Astrocyte of the cerebellum (primary cell): ENCODE data around the gene SDCCAG8.

Experiments used
- DNase-seq: peaks from one replicate; pipeline ENCODE4 v3.0.0-alpha.2; 2011; ENCODE audit warnings: low read depth
- H3K4me3 ChIP-seq: 2 replicates; pipeline ENCODE4 v1.5.1; 2011; ENCODE audit warnings: mild to moderate bottlenecking, low read depth, low read length, moderate library complexity
- CTCF ChIP-seq: IDR thresholded peaks from 2 replicates; pipeline ENCODE4 v1.5.1; 2012; ENCODE audit warnings: low read length, low read depth, moderate library complexity, mild to moderate bottlenecking; ENCODE audit errors: missing control alignments
- in situ Hi-C: cut with HindIII; loops from 2 replicates; pipeline ENCODE4 v1.10.0; 2017; ENCODE audit warnings: low sequenced_read_pairs

The SDCCAG8 gene

GRCh38 chr1:243299069-243299468, 43.2 kb downstream of the SDCCAG8 start:
- in situ Hi-C loops, result no loop called here
- DNase-seq, result no peak
- H3K4me3 ChIP-seq, result no peak overlapping the region
- TF ChIP-seq CTCF, result no peak

GRCh38 chr1:243301059-243301458, 45.2 kb downstream of the SDCCAG8 start:
- in situ Hi-C loops, result no loop called here
- H3K4me3 ChIP-seq, result no peak overlapping the region
- no peak for TF ChIP-seq CTCF
- DNase-seq, result no peak

GRCh38 chr1:243311809-243312208, 56.0 kb downstream of the SDCCAG8 start:
- in situ Hi-C loops, result no loop called here
- H3K4me3 ChIP-seq, result no peak overlapping the region
- no peak for DNase-seq
- TF ChIP-seq CTCF, result no peak

- no peak for TF ChIP-seq CTCF
- in situ Hi-C loops, result no loop called here
- no peak overlapping the region for H3K4me3 ChIP-seq
- peak; percentile 22 for DNase-seq
Observed at GRCh38 chr1:243312952-243313634, 57.3 kb downstream of the SDCCAG8 start.

GRCh38 chr1:243313635-243314536, 58.0 kb downstream of the SDCCAG8 start:
- TF ChIP-seq CTCF, result no peak
- no peak overlapping the region for H3K4me3 ChIP-seq
- in situ Hi-C loops, result no loop called here
- DNase-seq, result no peak

- TF ChIP-seq CTCF, result no peak
- no peak for DNase-seq
- in situ Hi-C loops, result no loop called here
- H3K4me3 ChIP-seq, result no peak overlapping the region
Observed at GRCh38 chr1:243315455-243315854, 59.6 kb downstream of the SDCCAG8 start.
